ENCODE measurements around the gene MEGF8.

- TF ChIP-seq, protein P1, sequence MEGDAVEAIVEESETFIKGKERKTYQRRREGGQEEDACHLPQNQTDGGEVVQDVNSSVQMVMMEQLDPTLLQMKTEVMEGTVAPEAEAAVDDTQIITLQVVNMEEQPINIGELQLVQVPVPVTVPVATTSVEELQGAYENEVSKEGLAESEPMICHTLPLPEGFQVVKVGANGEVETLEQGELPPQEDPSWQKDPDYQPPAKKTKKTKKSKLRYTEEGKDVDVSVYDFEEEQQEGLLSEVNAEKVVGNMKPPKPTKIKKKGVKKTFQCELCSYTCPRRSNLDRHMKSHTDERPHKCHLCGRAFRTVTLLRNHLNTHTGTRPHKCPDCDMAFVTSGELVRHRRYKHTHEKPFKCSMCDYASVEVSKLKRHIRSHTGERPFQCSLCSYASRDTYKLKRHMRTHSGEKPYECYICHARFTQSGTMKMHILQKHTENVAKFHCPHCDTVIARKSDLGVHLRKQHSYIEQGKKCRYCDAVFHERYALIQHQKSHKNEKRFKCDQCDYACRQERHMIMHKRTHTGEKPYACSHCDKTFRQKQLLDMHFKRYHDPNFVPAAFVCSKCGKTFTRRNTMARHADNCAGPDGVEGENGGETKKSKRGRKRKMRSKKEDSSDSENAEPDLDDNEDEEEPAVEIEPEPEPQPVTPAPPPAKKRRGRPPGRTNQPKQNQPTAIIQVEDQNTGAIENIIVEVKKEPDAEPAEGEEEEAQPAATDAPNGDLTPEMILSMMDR (IDR thresholded peaks at IDR 0.05; ENCODE audit: insufficient read depth, low read length), result no peak
- TF ChIP-seq POLR2AphosphoS5 (IDR thresholded peaks at IDR 0.05; ENCODE audit: low read depth) (no peak), SPI1 (IDR thresholded peaks at IDR 0.05; ENCODE audit: borderline replicate concordance, low read depth) (no peak), GABPA (IDR thresholded peaks at IDR 0.05; ENCODE audit: low read depth) (no peak), REST (IDR thresholded peaks at IDR 0.05; ENCODE audit: insufficient replicate concordance, low read depth) (no peak)
Observed at GRCh38 chr19:42426643-42427042, 101.2 kb downstream of the MEGF8 start.

All from HL-60 (cell line).